ENCODE data around the gene PRIM1. TPM values are rescaled to one million over a fixed set of nuclear protein-coding genes. Genes with fewer than 3 reads are reported as not detected.
A peak's percentile ranks its signal among the peaks of the same experiment; 100 is the strongest.

Gene PRIM1
- total and polyA plus RNA-seq, 2 of the 13 experiments (the other 11 are each of a cell fraction or from before 2014, with no cell fraction given) = 30.0 to 47.3 TPM

DNA sequence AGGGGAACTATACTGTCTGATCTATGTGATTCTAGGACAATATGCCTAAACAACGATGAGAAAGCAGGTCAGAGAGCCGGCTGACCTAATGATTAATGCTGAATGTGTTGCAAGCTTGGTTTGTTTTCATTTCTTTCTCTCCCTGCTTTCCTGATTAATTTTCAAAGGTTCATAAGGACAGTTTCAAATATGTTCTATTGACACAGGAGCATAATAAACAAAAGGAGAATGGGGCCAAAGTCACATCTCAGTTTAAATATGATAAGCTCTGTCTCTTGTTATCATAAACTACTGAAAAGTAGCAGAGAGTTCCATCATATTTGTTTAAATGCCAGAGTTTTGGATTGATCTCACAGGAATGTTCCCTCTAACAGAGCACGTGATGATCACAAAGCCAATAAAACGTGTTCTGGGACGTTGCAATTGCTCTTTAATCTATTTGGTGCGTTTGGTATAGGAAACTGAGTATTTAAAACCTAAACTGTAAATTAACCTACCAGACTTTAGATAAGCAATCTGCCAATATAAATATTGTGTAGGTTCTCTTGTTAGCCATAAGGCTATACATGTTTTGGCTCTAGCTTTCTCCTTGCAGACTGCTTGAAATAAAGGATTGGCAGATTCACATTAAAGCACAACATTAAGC, 7.3 kb upstream of the PRIM1 start (continued):
- TF ChIP-seq HOXA5 (CRISPR knock-in tag; IDR thresholded peaks at IDR 0.05) (peak; percentile 52; the same call in 1 of the 2 replicates), ZNF367 (CRISPR knock-in tag; IDR thresholded peaks at IDR 0.05; ENCODE audit: borderline replicate concordance) (no peak), MAFG (CRISPR knock-in tag; IDR thresholded peaks at IDR 0.05) (no peak), ZNF333 (CRISPR knock-in tag; IDR thresholded peaks at IDR 0.05; ENCODE audit: borderline replicate concordance) (no peak), RAD51 (IDR thresholded peaks at IDR 0.05; ENCODE audit: borderline replicate concordance) (peak; percentile 39; the same call in 1 of the 2 replicates), GPN1 (CRISPR knock-in tag; IDR thresholded peaks at IDR 0.05; ENCODE audit: borderline replicate concordance) (no peak), SP140L (CRISPR knock-in tag; IDR thresholded peaks at IDR 0.05; ENCODE audit: borderline replicate concordance) (0 out of 2 replicates have a peak, but pooled peaks have one; percentile 41), ONECUT2 (CRISPR knock-in tag; IDR thresholded peaks at IDR 0.05) (peak; percentile 57; the same call in 1 of the 2 replicates), POGZ (CRISPR knock-in tag; IDR thresholded peaks at IDR 0.05) (peak; percentile 53; the same call in 1 of the 2 replicates), ZFP36L2 (CRISPR knock-in tag; IDR thresholded peaks at IDR 0.05) (no peak), NR2F1 (CRISPR knock-in tag; IDR thresholded peaks at IDR 0.05) (peak; percentile 48 to 79; a peak in 3 of 4 replicates), EP300 (IDR thresholded peaks at IDR 0.05; ENCODE audit: low read depth in 2 of 2, low read length in 2 of 2) (peak in 1 of 2 experiments; percentile 90; a peak in 2 of 4 replicates), EP300 (CRISPR knock-in tag; IDR thresholded peaks at IDR 0.05; ENCODE audit: borderline replicate concordance) (peak; percentile 72; the same call in 1 of the 2 replicates), SOX13 (IDR thresholded peaks at IDR 0.05) (peak; percentile 90), SOX13 (CRISPR knock-in tag; conservative IDR thresholded peaks at IDR 0.05 in 1 of 2, IDR thresholded peaks at IDR 0.05 in 1 of 2) (peak in 1 of 2 experiments; percentile 98; a peak in 2 of 4 replicates), GLMP (CRISPR knock-in tag; IDR thresholded peaks at IDR 0.05; ENCODE audit: borderline replicate concordance) (no peak), NCOR1 (IDR thresholded peaks at IDR 0.05; ENCODE audit: borderline replicate concordance, low read length) (peak; percentile 79; the same call in 1 of the 2 replicates), HMG20A (CRISPR knock-in tag; IDR thresholded peaks at IDR 0.05; ENCODE audit: borderline replicate concordance) (peak; percentile 83; the same call in 1 of the 2 replicates), ZNF800 (CRISPR knock-in tag; IDR thresholded peaks at IDR 0.05) (no peak), GTF3A (CRISPR knock-in tag; conservative IDR thresholded peaks at IDR 0.05) (no peak)
